ENCODE data around the gene COX4I1. TPM values are rescaled to one million over a fixed set of nuclear protein-coding genes. Genes with fewer than 3 reads are reported as not detected.
"Not testable (repeated sequence)": the region's sequence is repeated elsewhere in the genome, so short reads cannot be mapped to it uniquely, and the experiment has no call there.

COX4I1 gene
- total and polyA plus RNA-seq, 2 experiments from 2014 or later, result 743 to 1,231 TPM

DNA sequence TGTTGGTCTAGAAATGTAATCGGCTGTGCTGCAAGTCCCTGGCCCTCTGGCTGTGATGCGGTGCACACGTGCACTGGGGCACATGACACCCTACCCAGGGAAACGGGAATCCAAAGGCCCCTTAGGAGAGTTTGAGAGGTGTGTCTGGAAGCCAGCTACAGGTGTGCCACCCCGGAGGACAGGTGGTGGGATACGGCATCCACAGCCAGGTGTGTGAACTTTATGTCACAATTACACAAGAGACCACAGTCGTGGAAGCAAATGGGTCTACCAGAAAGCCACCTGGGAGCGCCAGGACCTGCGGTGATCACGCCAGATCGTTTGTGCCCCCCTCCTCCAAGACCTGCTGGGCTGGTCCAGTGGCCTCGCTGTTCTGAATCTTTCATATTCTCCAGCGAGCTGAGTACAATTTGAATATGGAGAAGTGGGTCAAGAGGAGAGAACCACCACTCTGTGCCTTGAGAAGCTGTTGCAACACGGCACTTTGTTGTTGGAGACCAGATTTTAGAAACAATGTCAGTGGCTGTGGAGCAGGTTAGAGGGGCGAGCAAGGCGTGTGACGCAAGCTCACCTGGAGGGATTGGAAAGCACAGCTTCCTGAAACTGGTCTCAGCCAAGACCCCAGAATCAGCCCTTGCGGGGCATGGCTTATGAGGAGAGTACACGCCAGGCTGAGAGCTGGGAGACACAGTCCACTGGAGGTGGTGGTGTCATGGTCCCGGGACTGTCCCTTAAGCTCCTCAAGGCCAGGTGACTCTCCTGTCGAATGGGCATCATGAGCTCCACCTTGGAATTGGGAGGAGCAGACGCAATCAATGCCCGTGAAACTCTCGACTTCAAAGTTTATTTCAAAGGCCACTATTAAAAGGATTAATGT lies 37.4 kb downstream of the COX4I1 start:
- no peaks in the 10 kb centered on the region for H3K9me3 ChIP-seq (ENCODE audit: low read depth)
- H3K27ac ChIP-seq, result no peak overlapping the region
- H3K4me1 ChIP-seq (ENCODE audit: low read depth), result no peaks in the 10 kb centered on the region
- no peak for DNase-seq (ENCODE audit: low read depth in 1 of 2, low spot score in 1 of 2)
- no peaks in the 10 kb centered on the region for H3K36me3 ChIP-seq
- TF ChIP-seq, protein P1, sequence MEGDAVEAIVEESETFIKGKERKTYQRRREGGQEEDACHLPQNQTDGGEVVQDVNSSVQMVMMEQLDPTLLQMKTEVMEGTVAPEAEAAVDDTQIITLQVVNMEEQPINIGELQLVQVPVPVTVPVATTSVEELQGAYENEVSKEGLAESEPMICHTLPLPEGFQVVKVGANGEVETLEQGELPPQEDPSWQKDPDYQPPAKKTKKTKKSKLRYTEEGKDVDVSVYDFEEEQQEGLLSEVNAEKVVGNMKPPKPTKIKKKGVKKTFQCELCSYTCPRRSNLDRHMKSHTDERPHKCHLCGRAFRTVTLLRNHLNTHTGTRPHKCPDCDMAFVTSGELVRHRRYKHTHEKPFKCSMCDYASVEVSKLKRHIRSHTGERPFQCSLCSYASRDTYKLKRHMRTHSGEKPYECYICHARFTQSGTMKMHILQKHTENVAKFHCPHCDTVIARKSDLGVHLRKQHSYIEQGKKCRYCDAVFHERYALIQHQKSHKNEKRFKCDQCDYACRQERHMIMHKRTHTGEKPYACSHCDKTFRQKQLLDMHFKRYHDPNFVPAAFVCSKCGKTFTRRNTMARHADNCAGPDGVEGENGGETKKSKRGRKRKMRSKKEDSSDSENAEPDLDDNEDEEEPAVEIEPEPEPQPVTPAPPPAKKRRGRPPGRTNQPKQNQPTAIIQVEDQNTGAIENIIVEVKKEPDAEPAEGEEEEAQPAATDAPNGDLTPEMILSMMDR (IDR thresholded peaks at IDR 0.05; ENCODE audit: low read depth, low read length), result no peak
- H3K27me3 ChIP-seq, result peaks cover 3% of the 10 kb centered on the region
- no peak overlapping the region for H3K4me3 ChIP-seq

DNA sequence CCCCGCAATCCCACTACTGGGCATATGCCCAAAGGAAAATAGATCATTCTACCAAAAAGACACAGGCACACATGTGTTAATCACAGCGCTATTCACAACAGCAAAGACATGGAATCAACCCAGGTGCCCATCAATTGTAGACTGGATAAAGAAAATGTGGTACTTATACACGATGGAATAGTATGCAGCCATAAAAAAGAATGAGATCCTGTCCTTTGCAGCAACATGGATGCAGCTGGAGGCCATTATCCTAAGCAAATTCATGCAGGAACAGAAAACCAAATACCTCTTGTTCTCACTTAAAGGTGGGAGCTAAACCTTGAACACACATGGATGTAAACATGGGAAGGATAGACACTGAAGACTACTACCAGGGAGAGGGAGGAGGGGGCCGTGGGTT lies 38.2 kb downstream of the COX4I1 start:
- H3K4me3 ChIP-seq, result not testable (repeated sequence)

DNA sequence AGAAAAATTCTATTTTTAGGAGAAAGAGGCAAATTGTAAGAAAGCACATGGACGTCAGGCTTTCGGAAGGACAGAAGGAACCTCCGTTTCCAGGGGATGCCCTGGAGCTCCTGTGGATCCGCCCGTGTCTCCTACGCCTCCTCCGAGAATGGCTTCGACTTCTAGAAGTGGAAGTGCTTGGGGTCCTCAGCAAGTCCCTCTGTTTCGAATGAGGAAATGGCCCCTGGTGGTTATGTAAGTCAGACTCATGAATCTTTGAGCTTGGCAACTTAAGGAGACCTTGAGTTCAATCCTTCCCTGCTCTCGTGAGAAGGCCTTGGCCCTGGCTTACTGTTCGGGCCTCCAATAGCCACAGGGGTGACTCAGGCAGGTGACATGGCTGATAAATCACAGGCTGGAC lies 38.9 kb downstream of the COX4I1 start:
- TF ChIP-seq, protein P1 (IDR thresholded peaks at IDR 0.05; ENCODE audit: low read depth, low read length), result no peak
- Histone ChIP-seq H3K4me3 (no peak overlapping the region), H3K9me3 (ENCODE audit: low read depth) (no peaks in the 10 kb centered on the region), H3K36me3 (no peaks in the 10 kb centered on the region), H3K27ac (no peak overlapping the region), H3K4me1 (ENCODE audit: low read depth) (no peaks in the 10 kb centered on the region), H3K27me3 (peaks cover 3% of the 10 kb centered on the region)
- no peak for DNase-seq (ENCODE audit: low read depth in 1 of 2, low spot score in 1 of 2)

More for the DNA sequence above, 38.2 kb downstream of the COX4I1 start:
- not testable (repeated sequence) for DNase-seq (ENCODE audit: low read depth in 1 of 2, low spot score in 1 of 2); H3K4me1 ChIP-seq (ENCODE audit: low read depth); H3K27me3 ChIP-seq; H3K9me3 ChIP-seq (ENCODE audit: low read depth); H3K27ac ChIP-seq; H3K36me3 ChIP-seq

DNA sequence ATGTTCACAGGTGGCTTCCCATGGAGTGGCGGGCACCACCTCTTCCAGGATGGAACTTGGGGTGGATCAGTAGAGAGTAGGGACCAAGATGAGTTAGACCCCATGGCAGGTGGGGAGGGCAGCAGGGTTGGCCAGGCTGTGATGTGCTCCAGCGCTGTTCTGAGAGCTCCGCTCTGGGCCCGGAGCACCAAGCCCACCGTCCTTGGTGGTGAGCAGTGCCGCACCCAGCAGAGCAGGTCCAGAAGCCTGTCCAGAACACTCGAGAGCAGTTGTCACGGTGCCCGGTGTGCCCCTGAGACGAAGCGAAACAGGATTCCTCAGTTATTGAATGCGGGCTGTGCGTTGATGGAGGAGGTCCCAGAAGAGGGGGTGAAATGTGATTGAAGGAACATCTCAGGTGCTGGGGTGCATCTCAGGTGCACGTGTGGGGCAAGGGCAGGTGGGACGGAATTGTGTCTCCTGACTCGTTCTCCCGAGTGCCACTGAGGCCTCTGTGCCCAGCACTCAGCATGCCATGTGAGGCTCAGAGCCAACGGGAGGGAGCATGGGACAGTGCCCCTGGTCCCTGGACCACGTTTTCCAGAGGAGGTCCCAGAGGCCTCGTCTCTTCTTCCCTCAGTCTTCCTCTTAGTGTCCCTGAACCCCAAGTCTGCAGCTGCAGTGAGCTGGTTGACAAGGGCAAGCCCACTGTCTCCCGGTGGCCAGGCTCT lies 39.5 kb downstream of the COX4I1 start:
- H3K36me3 ChIP-seq, result no peaks in the 10 kb centered on the region
- H3K9me3 ChIP-seq (ENCODE audit: low read depth), result no peaks in the 10 kb centered on the region
- TF ChIP-seq, protein P1 (IDR thresholded peaks at IDR 0.05; ENCODE audit: low read depth, low read length), result no peak
- no peak overlapping the region for H3K4me3 ChIP-seq
- H3K27ac ChIP-seq, result no peak overlapping the region
- no peak for DNase-seq (ENCODE audit: low read depth in 1 of 2, low spot score in 1 of 2)
- no peaks in the 10 kb centered on the region for H3K4me1 ChIP-seq (ENCODE audit: low read depth)
- H3K27me3 ChIP-seq, result peaks cover 3% of the 10 kb centered on the region

DNA sequence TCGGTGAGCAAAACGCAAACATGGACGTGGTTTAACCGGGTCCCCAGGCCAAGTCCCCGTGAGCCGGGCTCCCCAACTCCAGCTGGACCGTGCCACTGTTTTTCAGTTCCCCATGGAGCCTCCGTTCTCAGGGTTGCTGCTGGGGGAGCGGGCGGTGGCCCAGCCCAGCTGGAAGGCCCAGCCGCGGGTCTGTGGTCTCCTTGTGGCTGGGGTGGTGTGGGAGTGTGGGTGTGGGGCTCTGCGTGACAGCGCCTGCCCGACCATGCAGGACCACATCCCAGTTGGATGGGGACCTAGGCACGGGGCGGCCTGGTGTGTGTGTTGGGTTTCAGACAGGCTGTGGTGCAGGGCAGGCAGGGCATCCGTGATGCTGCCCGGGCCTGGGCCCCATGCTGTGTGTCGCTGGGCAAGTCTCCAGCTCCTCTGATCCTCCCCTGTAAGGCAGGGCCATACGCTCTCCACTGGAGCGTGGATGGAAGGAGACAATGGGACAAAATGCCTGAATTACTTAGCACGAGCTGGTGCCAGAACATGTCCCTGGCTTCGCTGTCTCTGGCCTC lies 40.3 kb downstream of the COX4I1 start:
- H3K27me3 ChIP-seq, result peaks cover 3% of the 10 kb centered on the region

More for the DNA sequence above, 40.3 kb downstream of the COX4I1 start:
- Histone ChIP-seq H3K27ac (no peak overlapping the region), H3K4me1 (ENCODE audit: low read depth) (peaks cover 2% of the 10 kb centered on the region), H3K9me3 (ENCODE audit: low read depth) (no peaks in the 10 kb centered on the region), H3K36me3 (no peaks in the 10 kb centered on the region), H3K4me3 (no peak overlapping the region)
- TF ChIP-seq, protein P1 (IDR thresholded peaks at IDR 0.05; ENCODE audit: low read depth, low read length), result no peak
- DNase-seq (ENCODE audit: low read depth in 1 of 2, low spot score in 1 of 2), result no peak
